HEK293T (cell line): ENCODE data around the gene TMEM87A.

ENCODE experiments used
- BHLHE40 ChIP-seq: fragments of 450-650 bp; IDR thresholded peaks from 2 replicates; pipeline ENCODE4 v1.6.1; 2016; ENCODE audit warnings: mild to moderate bottlenecking, moderate library complexity, borderline replicate concordance
- FOXK2 ChIP-seq: fragments of 450-650 bp; IDR thresholded peaks from 2 replicates; pipeline ENCODE4 v1.6.1; 2016; ENCODE audit warnings: mild to moderate bottlenecking
- FOXM1 ChIP-seq: fragments of 450-650 bp; IDR thresholded peaks from 2 replicates; pipeline ENCODE4 v1.6.1; 2017; ENCODE audit warnings: mild to moderate bottlenecking, borderline replicate concordance
- L3MBTL2 ChIP-seq: fragments of 450-650 bp; conservative IDR thresholded peaks from 2 replicates; pipeline ENCODE4 v1.6.1; 2016; ENCODE audit warnings: mild to moderate bottlenecking
- NFRKB ChIP-seq: fragments of 450-650 bp; IDR thresholded peaks from 2 replicates; pipeline ENCODE4 v1.6.1; 2016; ENCODE audit warnings: mild to moderate bottlenecking, moderate library complexity
- SUZ12 ChIP-seq: fragments of 450-650 bp; IDR thresholded peaks from 2 replicates; pipeline ENCODE4 v1.6.1; 2016; ENCODE audit warnings: mild to moderate bottlenecking
- TF ChIP-seq, protein P1 (sequence below): fragments of 450-650 bp; IDR thresholded peaks from 2 replicates; pipeline ENCODE4 v1.6.1; 2016

DNA sequence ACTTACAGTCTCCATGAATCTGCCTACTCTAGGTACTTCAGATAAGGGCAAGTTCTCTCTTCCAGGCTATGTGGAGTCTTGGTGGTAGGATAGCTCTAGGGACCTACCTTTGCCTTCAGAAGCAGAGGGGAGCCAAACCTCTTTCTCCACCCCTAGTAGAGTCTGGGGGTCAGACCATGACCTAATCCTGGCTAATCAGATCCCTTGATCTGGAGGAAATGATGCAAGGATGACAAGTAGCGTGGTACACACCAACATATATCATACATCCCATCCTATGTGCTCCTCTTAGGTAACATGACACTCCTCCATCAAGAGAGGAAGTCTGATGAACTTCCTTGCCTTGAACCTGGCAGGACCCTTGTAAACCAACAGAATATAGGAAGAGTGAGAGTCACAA lies 101.4 kb downstream of the TMEM87A start:
- TF ChIP-seq SUZ12, result no peak
- no peak for TF ChIP-seq L3MBTL2
- no peak for TF ChIP-seq FOXK2
- no peak for TF ChIP-seq FOXM1
- no peak for TF ChIP-seq NFRKB
- TF ChIP-seq, protein P1, sequence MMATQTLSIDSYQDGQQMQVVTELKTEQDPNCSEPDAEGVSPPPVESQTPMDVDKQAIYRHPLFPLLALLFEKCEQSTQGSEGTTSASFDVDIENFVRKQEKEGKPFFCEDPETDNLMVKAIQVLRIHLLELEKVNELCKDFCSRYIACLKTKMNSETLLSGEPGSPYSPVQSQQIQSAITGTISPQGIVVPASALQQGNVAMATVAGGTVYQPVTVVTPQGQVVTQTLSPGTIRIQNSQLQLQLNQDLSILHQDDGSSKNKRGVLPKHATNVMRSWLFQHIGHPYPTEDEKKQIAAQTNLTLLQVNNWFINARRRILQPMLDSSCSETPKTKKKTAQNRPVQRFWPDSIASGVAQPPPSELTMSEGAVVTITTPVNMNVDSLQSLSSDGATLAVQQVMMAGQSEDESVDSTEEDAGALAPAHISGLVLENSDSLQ, result no peak
- TF ChIP-seq BHLHE40, result no peak
